K562 (cell line): ENCODE results near the gene WHAMM.

Experiments
- ARHGAP35 ChIP-seq: fragments of 450-650 bp; IDR thresholded peaks from 2 replicates; pipeline ENCODE4 v1.6.1; 2018; ENCODE audit not compliant: partially characterized antibody
- CEBPB ChIP-seq: fragments of 450-650 bp; IDR thresholded peaks from 2 replicates; pipeline ENCODE4 v1.6.1; 2016; ENCODE audit warnings: missing genetic modification characterization, missing compliant biosample characterization
- CREM ChIP-seq: IDR thresholded peaks from 2 replicates; pipeline ENCODE4 v1.6.1; 2014; ENCODE audit warnings: antibody characterized with exemption, low read depth
- CTCF ChIP-seq, 3 experiments: IDR thresholded peaks in 2 of 3; conservative IDR thresholded peaks in 1 of 3; 2 replicates each; pipeline ENCODE4 v1.5.1; 2011 to 2012; ENCODE audit warnings: low read length in 3 of 3, mild to moderate bottlenecking in 3 of 3, control low read depth in 2 of 3, improper control_type of control experiment in 1 of 3, inconsistent platforms in 1 of 3, low read depth in 1 of 3, mixed read lengths in 1 of 3, moderate library complexity in 1 of 3; ENCODE audit not compliant: insufficient read depth in 2 of 3
- GTF2F1 ChIP-seq: IDR thresholded peaks from 2 replicates; pipeline ENCODE4 v1.6.1; 2011; ENCODE audit warnings: low read depth, low read length, improper control_type of control experiment
- KLF16 ChIP-seq: IDR thresholded peaks from 2 replicates; pipeline ENCODE4 v1.6.1; 2016; ENCODE audit warnings: antibody characterized with exemption
- L3MBTL2 ChIP-seq: fragments of 450-650 bp; IDR thresholded peaks from 2 replicates; pipeline ENCODE4 v1.6.1; 2016; ENCODE audit warnings: mild to moderate bottlenecking, moderate library complexity
- MAZ ChIP-seq, 2 experiments: fragments of 450-650 bp in 1 of 2; sonication (generic) in 1 of 2; formaldehyde crosslinking; IDR thresholded peaks in 1 of 2; conservative IDR thresholded peaks in 1 of 2; 2 replicates each; pipeline versions ENCODE4 v1.4.0 to v1.5.0; 2020; ENCODE audit warnings: mild to moderate bottlenecking in 1 of 2, missing genetic modification reagents in 1 of 2
- NFYB ChIP-seq: IDR thresholded peaks from 2 replicates; pipeline ENCODE4 v1.6.1; 2011; ENCODE audit warnings: mild to moderate bottlenecking, moderate library complexity; ENCODE audit not compliant: insufficient read length; ENCODE audit errors: extremely low read depth
- NR2C2 ChIP-seq, 2 experiments: fragments of 200-800 bp in 1 of 2; sonication (Bioruptor generic) in 1 of 2; sonication (generic) in 1 of 2; formaldehyde crosslinking in 1 of 2; IDR thresholded peaks; 2 replicates each; pipeline versions ENCODE4 v1.6.1 to v1.8.0; 2016 to 2022; ENCODE audit warnings: mild to moderate bottlenecking in 1 of 2, missing compliant biosample characterization in 1 of 2, missing genetic modification characterization in 1 of 2, missing genetic modification reagents in 1 of 2
- PKNOX1 ChIP-seq: fragments of 450-650 bp; IDR thresholded peaks from 2 replicates; pipeline ENCODE4 v1.6.1; 2016
- XRCC4 ChIP-seq: IDR thresholded peaks from one replicate; pipeline ENCODE4 v1.6.1; 2011; ENCODE audit not compliant: insufficient read depth, insufficient read length; ENCODE audit errors: extremely low read depth
- TF ChIP-seq, protein P1 (sequence below): IDR thresholded peaks from 2 replicates; pipeline ENCODE4 v1.6.1; 2012; ENCODE audit warnings: low read depth, low read length, improper control_type of control experiment, borderline replicate concordance

DNA sequence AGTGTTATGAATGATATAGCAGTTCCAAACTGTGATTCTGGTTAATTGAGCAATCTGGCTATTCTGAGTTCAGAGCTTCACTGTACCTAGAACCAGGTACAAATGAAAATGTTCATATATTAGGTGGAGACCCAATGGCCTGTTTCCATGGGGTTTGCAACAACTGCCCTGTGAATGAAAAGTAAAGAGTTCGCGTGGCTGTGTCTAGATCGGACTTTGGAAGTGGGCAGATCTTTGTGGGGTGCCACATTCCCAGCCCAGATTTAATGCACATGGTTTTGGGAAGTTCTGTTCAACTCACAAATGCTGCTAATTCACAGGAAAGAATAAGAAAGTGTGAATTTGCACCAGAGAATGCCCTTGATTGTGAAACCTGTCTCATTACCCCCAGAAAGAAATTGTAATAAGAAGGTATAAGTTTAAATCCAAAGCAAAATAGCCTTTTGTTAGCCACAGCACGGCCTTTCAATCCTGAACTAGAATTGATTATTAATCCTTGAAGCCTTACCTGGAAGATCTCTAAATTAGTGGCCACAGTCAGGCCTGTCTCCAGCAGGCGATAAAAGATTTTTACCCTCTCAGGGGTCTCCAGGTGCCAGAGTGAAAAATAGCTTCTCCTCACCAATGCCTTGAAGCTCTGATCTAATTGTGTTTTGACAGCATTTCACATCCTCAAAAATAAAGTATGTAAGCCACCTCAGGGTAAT, 22.6 kb downstream of the WHAMM start:
- TF ChIP-seq GTF2F1, result no peak
- TF ChIP-seq XRCC4, result no peak
- TF ChIP-seq CREM, result no peak
- no peak for TF ChIP-seq L3MBTL2
- no peak for TF ChIP-seq MAZ (CRISPR knock-in tag; conservative IDR thresholded peaks at IDR 0.05 in 1 of 2, IDR thresholded peaks at IDR 0.05 in 1 of 2)
- TF ChIP-seq NR2C2 (CRISPR knock-in tag; IDR thresholded peaks at IDR 0.05), result no peak
- TF ChIP-seq NR2C2 (tag; IDR thresholded peaks at IDR 0.05), result no peak
- TF ChIP-seq CEBPB (tag), result no peak
- no peak for TF ChIP-seq NFYB
- TF ChIP-seq KLF16, result no peak
- no peak for TF ChIP-seq ARHGAP35
- TF ChIP-seq, protein P1, sequence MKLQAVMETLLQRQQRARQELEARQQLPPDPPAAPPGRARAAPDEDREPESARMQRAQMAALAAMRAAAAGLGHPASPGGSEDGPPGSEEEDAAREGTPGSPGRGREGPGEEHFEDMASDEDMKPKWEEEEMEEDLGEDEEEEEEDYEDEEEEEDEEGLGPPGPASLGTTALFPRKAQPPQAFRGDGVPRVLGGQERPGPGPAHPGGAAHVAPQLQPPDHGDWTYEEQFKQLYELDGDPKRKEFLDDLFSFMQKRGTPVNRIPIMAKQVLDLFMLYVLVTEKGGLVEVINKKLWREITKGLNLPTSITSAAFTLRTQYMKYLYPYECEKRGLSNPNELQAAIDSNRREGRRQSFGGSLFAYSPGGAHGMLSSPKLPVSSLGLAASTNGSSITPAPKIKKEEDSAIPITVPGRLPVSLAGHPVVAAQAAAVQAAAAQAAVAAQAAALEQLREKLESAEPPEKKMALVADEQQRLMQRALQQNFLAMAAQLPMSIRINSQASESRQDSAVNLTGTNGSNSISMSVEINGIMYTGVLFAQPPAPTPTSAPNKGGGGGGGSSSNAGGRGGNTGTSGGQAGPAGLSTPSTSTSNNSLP, result no peak
- no peak for TF ChIP-seq CTCF (IDR thresholded peaks at IDR 0.05 in 2 of 3, conservative IDR thresholded peaks at IDR 0.05 in 1 of 3; ENCODE audit: insufficient read depth in 2 of 3, low read depth in 1 of 3, low read length in 3 of 3)
- no peak for TF ChIP-seq PKNOX1
